K562 (cell line): ENCODE measurements around the gene TTN. TPM values are rescaled to one million over a fixed set of nuclear protein-coding genes. Genes with fewer than 3 reads are reported as not detected.

Source experiments
- ATAC-seq: fragments of 200-7000 bp; cut with Tn5 transposase; 3 replicates; pipeline ENCODE4 v1.9.1; 2020; ENCODE audit warnings: moderate library complexity
- BruUV-seq: library from RNA; stranded (reverse); fragments of 400-500 nt; replicated peaks from 2 replicates; lab custom pipeline; 2021; lab: Mats Ljungman, UMichigan
- CTCF ChIA-PET: fragments of 300-600 bp; formaldehyde crosslinking; extraction: SDS; loops from one replicate; lab custom pipeline; 2021; ENCODE audit warnings: low intra/inter-chr PET ratio; lab: Yijun Ruan, JAX
- POLR2A ChIA-PET: fragments of 300-600, 350-650 bp; sonication (Branson Sonifier 250); formaldehyde crosslinking; extraction: SDS; loops from one replicate; lab custom pipeline; 2021; ENCODE audit warnings: antibody characterized with exemption, inconsistent platforms; lab: Yijun Ruan, JAX
- DNase-seq, 4 experiments: peaks; one replicate each; pipeline versions ENCODE4 v3.0.0 to v3.0.0-alpha.2; 2011 to 2018; ENCODE audit warnings: low spot score in 3 of 4, mixed read lengths in 3 of 4; ENCODE audit errors: extremely low read depth in 1 of 4
- FAIRE-seq: peaks from 2 replicates; lab custom pipeline; 2011; peaks lifted over from hg19 to GRCh38; lab: Jason Lieb, UNC
- H2AFZ ChIP-seq: 2 replicates; pipeline ENCODE4 v1.6.0; 2011; ENCODE audit warnings: low read depth, low read length, control low read depth, inconsistent platforms
- H3K27ac ChIP-seq: fragments of 200-600 bp; 3 replicates; pipeline ENCODE4 v1.8.0; 2011; ENCODE audit warnings: low read depth, mild to moderate bottlenecking, control low read depth, inconsistent platforms, low read length, moderate library complexity, mixed read lengths; ENCODE audit errors: extremely low read depth
- H3K27me3 ChIP-seq, 2 experiments: fragments of 300-600 bp in 1 of 2; 2 replicates in 1 of 2; 3 replicates in 1 of 2; pipeline versions ENCODE4 v1.6.0 to v1.8.0; 2011; ENCODE audit warnings: inconsistent platforms in 2 of 2, low read length in 2 of 2, mild to moderate bottlenecking in 1 of 2, mixed read lengths in 1 of 2, moderate library complexity in 1 of 2; ENCODE audit not compliant: control insufficient read depth in 2 of 2, insufficient read depth in 2 of 2
- H3K36me3 ChIP-seq: fragments of 300-600 bp; 3 replicates; pipeline ENCODE4 v1.8.0; 2011; ENCODE audit warnings: mild to moderate bottlenecking, low read length, inconsistent platforms; ENCODE audit not compliant: control insufficient read depth, insufficient read depth
- H3K4me1 ChIP-seq, 2 experiments: fragments of 200-600 bp in 1 of 2; replicated peaks in 1 of 2; 2 replicates in 1 of 2; 3 replicates in 1 of 2; pipeline versions ENCODE4 v1.5.1 to v1.8.0; 2011; ENCODE audit warnings: inconsistent platforms in 2 of 2, low read length in 2 of 2, mild to moderate bottlenecking in 1 of 2, mixed read lengths in 1 of 2, moderate library complexity in 1 of 2; ENCODE audit not compliant: control insufficient read depth in 2 of 2, insufficient read depth in 2 of 2
- H3K4me2 ChIP-seq: 2 replicates; pipeline ENCODE4 v1.6.1; 2011; ENCODE audit warnings: low read length, control low read depth, inconsistent platforms, mixed read lengths; ENCODE audit not compliant: insufficient read depth
- H3K4me3 ChIP-seq: fragments of 200-600 bp; sonication (generic), shearing (Covaris generic); 2 replicates; pipeline ENCODE4 v1.5.1; 2016; ENCODE audit warnings: control low read depth, inconsistent platforms
- H3K79me2 ChIP-seq: fragments of 200-600 bp; 3 replicates; pipeline ENCODE4 v1.8.0; 2011; ENCODE audit warnings: low read length, inconsistent platforms; ENCODE audit not compliant: control insufficient read depth, insufficient read depth
- H3K9ac ChIP-seq, 2 experiments: 2 replicates each; pipeline versions ENCODE4 v1.6.0 to v1.6.1; 2011; ENCODE audit warnings: low read depth in 2 of 2, low read length in 2 of 2, control low read depth in 1 of 2, inconsistent platforms in 1 of 2, mild to moderate bottlenecking in 1 of 2, mixed read lengths in 1 of 2; ENCODE audit not compliant: insufficient read depth in 1 of 2
- H3K9me1 ChIP-seq: one replicate; pipeline ENCODE4 v1.6.0; 2011; ENCODE audit warnings: inconsistent platforms, mild to moderate bottlenecking, low read length, moderate library complexity; ENCODE audit not compliant: control insufficient read depth, insufficient read depth
- H3K9me3 ChIP-seq: replicated peaks from 2 replicates; pipeline ENCODE4 v1.5.1; 2011; ENCODE audit warnings: low read depth, low read length, inconsistent platforms; ENCODE audit not compliant: control insufficient read depth, insufficient read depth
- H4K20me1 ChIP-seq: replicated peaks from 2 replicates; pipeline ENCODE4 v1.6.1; 2011; ENCODE audit warnings: low read length, inconsistent platforms, mixed read lengths; ENCODE audit not compliant: control insufficient read depth, insufficient read depth
- DPF2 ChIP-seq: fragments of 450-650 bp; IDR thresholded peaks from 2 replicates; pipeline ENCODE4 v1.6.1; 2016
- GATAD2A ChIP-seq: fragments of 450-650 bp; IDR thresholded peaks from 2 replicates; pipeline ENCODE4 v1.6.1; 2017
- HCFC1 ChIP-seq: IDR thresholded peaks from 2 replicates; pipeline ENCODE4 v1.6.1; 2012; ENCODE audit warnings: low read depth, low read length, improper control_type of control experiment
- NCOA2 ChIP-seq, 2 experiments: fragments of 450-650 bp; IDR thresholded peaks; 2 replicates each; pipeline ENCODE4 v1.6.1; 2018; ENCODE audit warnings: mild to moderate bottlenecking in 2 of 2, moderate library complexity in 1 of 2; ENCODE audit not compliant: partially characterized antibody in 2 of 2
- RB1 ChIP-seq: fragments of 450-650 bp; IDR thresholded peaks from 2 replicates; pipeline ENCODE4 v1.6.1; 2017; ENCODE audit warnings: low read depth, mild to moderate bottlenecking
- RBM22 ChIP-seq: fragments of 200-400 bp; formaldehyde crosslinking; IDR thresholded peaks from 2 replicates; pipeline ENCODE4 v1.6.1; 2018; ENCODE audit warnings: low read length, low read depth; ENCODE audit not compliant: poor library complexity, severe bottlenecking
- RCOR1 ChIP-seq, 2 experiments: IDR thresholded peaks; 2 replicates each; pipeline ENCODE4 v1.6.1; 2012; ENCODE audit warnings: low read depth in 2 of 2, low read length in 2 of 2, borderline replicate concordance in 1 of 2, improper control_type of control experiment in 1 of 2
- SMAD1 ChIP-seq: fragments of 150-350 bp; IDR thresholded peaks from 2 replicates; pipeline ENCODE4 v1.6.1; 2014; ENCODE audit warnings: low read length, low read depth; ENCODE audit not compliant: partially characterized antibody
- SMAD3 ChIP-seq: fragments of 450-650 bp; formaldehyde crosslinking; conservative IDR thresholded peaks from 2 replicates; pipeline ENCODE4 v1.4.0; 2020; ENCODE audit warnings: mild to moderate bottlenecking
- ZNF444 ChIP-seq: fragments of 250-450 bp; sonication (Bioruptor Pico); IDR thresholded peaks from 2 replicates; pipeline ENCODE4 v1.4.0; 2020; ENCODE audit warnings: mild to moderate bottlenecking, moderate library complexity
- WGBS: fragments of 100-300 bp; shearing (Covaris generic); methylation state at CpG from one replicate; pipeline ENCODE4 v1.1.6; 2016; ENCODE audit warnings: low coverage, mixed read lengths; ENCODE audit not compliant: insufficient coverage; ENCODE audit errors: missing lambda C conversion rate; 5-methylcytosine and 5-hydroxymethylcytosine counted together
- in situ Hi-C: fragments of 300-500 bp; cut with MboI; formaldehyde crosslinking; loops from 4 replicates; pipeline ENCODE4 v1.15.0; 2018; ENCODE audit warnings: inconsistent platforms, mixed read lengths
- intact Hi-C: fragments of 100-400 bp; cut with micrococcal nuclease; formaldehyde crosslinking; loops from 2 replicates; pipeline ENCODE4 v1.14.2; 2022
- polyA plus RNA-seq, 8 experiments: library from polyadenylated mRNA; depleted of rRNA in 4 of 8; stranded (reverse) in 5 of 8; unstranded in 3 of 8; fragments of >200 nt; fragmentation: Nextera tagmentation in 2 of 8; fragmentation: Illumina TruSeq in 1 of 8; extraction: Ambion mirVana in 2 of 8; extraction: Trizol in 1 of 8; gene quantifications; 2 replicates each; pipeline versions ENCODE4 v1.2.1 to v1.2.3, GENCODE V29; 2011 to 2014; ENCODE audit warnings: inconsistent platforms in 1 of 8, missing spikeins in 1 of 8
- total RNA-seq, 7 experiments: library from RNA; depleted of rRNA in 6 of 7; stranded (reverse); fragments of >200 nt in 6 of 7; fragmentation: Illumina TruSeq in 2 of 7; extraction: Trizol in 2 of 7; gene quantifications; 2 replicates each; pipeline versions ENCODE4 v1.2.1 to v1.2.3, GENCODE V29; 2011 to 2021; ENCODE audit warnings: low replicate concordance in 1 of 7
- TF ChIP-seq, protein P1 (sequence below), 2 experiments: fragments of 450-650 bp in 1 of 2; IDR thresholded peaks; 2 replicates each; pipeline ENCODE4 v1.6.1; 2011 to 2017; ENCODE audit warnings: low read depth in 2 of 2, antibody characterized with exemption in 1 of 2, borderline replicate concordance in 1 of 2, low read length in 1 of 2, mild to moderate bottlenecking in 1 of 2, mixed read lengths in 1 of 2; ENCODE audit not compliant: control insufficient read depth in 1 of 2
- TF ChIP-seq, protein P2 (sequence below): fragments of 450-650 bp; formaldehyde crosslinking; IDR thresholded peaks from 2 replicates; pipeline ENCODE4 v1.4.0; 2022; ENCODE audit warnings: mild to moderate bottlenecking, moderate library complexity

TTN gene
- total and polyA plus RNA-seq, 9 of the 15 experiments (the other 6 are each of a cell fraction or from before 2014, with no cell fraction given) = under 0.01 to 0.20 (median 0.04) TPM; not detected in 1

DNA sequence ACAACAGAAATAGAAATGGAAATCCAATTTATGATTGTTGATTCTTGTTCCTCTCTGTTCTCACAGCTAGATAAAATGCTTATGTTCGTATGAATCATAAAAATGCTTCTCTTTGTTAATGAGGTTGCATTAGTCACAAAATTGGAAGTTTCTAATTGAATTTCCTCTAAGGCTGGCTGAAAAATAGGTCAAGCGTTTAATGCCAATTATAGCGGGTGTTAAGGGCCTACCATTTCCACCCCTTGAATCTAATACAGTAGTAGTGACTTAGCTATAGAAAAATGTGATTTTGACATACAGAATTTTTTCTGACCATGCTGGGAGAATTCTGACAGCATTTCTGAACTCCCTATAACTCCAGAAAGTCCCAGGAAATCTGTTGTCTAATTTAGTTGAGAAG lies 107.1 kb downstream of the TTN start:
- intact Hi-C loops = loop anchor here (5.0 kb wide), 1 partner anchor 1052 kb away; no protein-coding TSS in a partner anchor
- CTCF ChIA-PET = no interaction called here
- H3K4me3 ChIP-seq = no peak overlapping the region
- H2AFZ ChIP-seq = no peak overlapping the region
- no peaks in the 10 kb centered on the region for H4K20me1 ChIP-seq
- FAIRE-seq (no peak), ATAC-seq (no peak)
- no peaks in the 10 kb centered on the region for H3K9me3 ChIP-seq
- in situ Hi-C loops = no loop called here
- no peak for TF ChIP-seq HCFC1
- TF ChIP-seq DPF2 = no peak
- no peak for TF ChIP-seq SMAD1
- no peak for TF ChIP-seq SMAD3 (CRISPR knock-in tag)
- no peak for TF ChIP-seq ZNF444
- TF ChIP-seq RB1 = no peak
- TF ChIP-seq, all 486 proteins: peak for 0
- Histone ChIP-seq H3K79me2 (no peaks in the 10 kb centered on the region), H3K27ac (no peak overlapping the region), H3K9ac (no peak overlapping the region), H3K36me3 (no peaks in the 10 kb centered on the region), H3K4me2 (no peak overlapping the region), H3K4me1 (no peaks in the 10 kb centered on the region), H3K9me1 (no peaks in the 10 kb centered on the region), H3K27me3 (0 out of 5 replicates have a peak, but pooled peaks cover 0 to 3% of the 10 kb centered on the region in 2 experiments)
- POLR2A ChIA-PET = interaction anchor here (0.8 kb wide), 1 partner anchor 9 kb away, joined by 4 read pairs; no protein-coding TSS in a partner anchor
- no TSS peak for BruUV-seq
- no peak for DNase-seq
- WGBS = 2% methylated on average over 3 of the region's 3 CpGs

DNA sequence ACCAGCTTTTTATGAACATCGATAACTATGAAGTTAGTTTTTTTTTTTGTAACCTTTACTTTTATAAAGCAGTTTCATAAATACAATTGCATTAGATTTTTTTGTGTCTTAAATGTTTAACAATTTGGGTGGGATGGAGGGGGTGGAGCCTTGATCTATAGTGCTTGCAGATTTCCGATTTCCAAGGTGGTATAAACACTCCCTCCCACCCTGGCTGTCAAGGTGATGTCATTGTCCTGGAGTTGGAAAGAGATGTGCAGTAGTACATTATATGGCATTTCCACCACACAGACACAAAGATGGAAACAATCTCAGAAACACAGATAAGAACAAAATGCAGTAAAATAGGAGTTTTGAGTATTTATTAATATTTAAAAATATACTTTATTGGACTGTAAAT lies 114.4 kb downstream of the TTN start:
- Histone ChIP-seq H3K36me3 (no peaks in the 10 kb centered on the region), H3K4me2 (no peak overlapping the region), H3K9me3 (no peaks in the 10 kb centered on the region), H4K20me1 (no peaks in the 10 kb centered on the region), H3K9me1 (no peaks in the 10 kb centered on the region), H3K9ac (no peak overlapping the region), H2AFZ (no peak overlapping the region), H3K27ac (no peak overlapping the region), H3K27me3 (0 out of 5 replicates have a peak, but pooled peaks cover 0 to 2% of the 10 kb centered on the region in 2 experiments), H3K4me1 (no peaks in the 10 kb centered on the region), H3K79me2 (no peaks in the 10 kb centered on the region), H3K4me3 (no peak overlapping the region)
- in situ Hi-C loops = no loop called here
- ChIA-PET POLR2A (interaction anchor here (0.6 kb wide), 1 partner anchor 26 kb away, joined by 3 read pairs; no protein-coding TSS in a partner anchor), CTCF (no interaction called here)
- intact Hi-C loops = loop anchor here (10.0 kb wide), 1 partner anchor 388 kb away; no protein-coding TSS in a partner anchor
- no peak for ATAC-seq
- no TSS peak for BruUV-seq
- DNase-seq = no peak
- 0% methylated on average over 2 of the region's 2 CpGs for WGBS
- FAIRE-seq = no peak
- TF ChIP-seq, protein P1, sequence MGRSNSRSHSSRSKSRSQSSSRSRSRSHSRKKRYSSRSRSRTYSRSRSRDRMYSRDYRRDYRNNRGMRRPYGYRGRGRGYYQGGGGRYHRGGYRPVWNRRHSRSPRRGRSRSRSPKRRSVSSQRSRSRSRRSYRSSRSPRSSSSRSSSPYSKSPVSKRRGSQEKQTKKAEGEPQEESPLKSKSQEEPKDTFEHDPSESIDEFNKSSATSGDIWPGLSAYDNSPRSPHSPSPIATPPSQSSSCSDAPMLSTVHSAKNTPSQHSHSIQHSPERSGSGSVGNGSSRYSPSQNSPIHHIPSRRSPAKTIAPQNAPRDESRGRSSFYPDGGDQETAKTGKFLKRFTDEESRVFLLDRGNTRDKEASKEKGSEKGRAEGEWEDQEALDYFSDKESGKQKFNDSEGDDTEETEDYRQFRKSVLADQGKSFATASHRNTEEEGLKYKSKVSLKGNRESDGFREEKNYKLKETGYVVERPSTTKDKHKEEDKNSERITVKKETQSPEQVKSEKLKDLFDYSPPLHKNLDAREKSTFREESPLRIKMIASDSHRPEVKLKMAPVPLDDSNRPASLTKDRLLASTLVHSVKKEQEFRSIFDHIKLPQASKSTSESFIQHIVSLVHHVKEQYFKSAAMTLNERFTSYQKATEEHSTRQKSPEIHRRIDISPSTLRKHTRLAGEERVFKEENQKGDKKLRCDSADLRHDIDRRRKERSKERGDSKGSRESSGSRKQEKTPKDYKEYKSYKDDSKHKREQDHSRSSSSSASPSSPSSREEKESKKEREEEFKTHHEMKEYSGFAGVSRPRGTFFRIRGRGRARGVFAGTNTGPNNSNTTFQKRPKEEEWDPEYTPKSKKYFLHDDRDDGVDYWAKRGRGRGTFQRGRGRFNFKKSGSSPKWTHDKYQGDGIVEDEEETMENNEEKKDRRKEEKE (IDR thresholded peaks at IDR 0.05; ENCODE audit: borderline replicate concordance in 1 of 2, control insufficient read depth in 1 of 2, low read depth in 2 of 2, low read length in 1 of 2) = no peak
- TF ChIP-seq RCOR1 (IDR thresholded peaks at IDR 0.05; ENCODE audit: borderline replicate concordance in 1 of 2, low read depth in 2 of 2, low read length in 2 of 2) (no peak), NCOA2 (IDR thresholded peaks at IDR 0.05; ENCODE audit: partially characterized antibody in 2 of 2) (no peak), RBM22 (no peak), GATAD2A (no peak)
- TF ChIP-seq, protein P2, sequence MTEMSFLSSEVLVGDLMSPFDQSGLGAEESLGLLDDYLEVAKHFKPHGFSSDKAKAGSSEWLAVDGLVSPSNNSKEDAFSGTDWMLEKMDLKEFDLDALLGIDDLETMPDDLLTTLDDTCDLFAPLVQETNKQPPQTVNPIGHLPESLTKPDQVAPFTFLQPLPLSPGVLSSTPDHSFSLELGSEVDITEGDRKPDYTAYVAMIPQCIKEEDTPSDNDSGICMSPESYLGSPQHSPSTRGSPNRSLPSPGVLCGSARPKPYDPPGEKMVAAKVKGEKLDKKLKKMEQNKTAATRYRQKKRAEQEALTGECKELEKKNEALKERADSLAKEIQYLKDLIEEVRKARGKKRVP = no peak
